Activated CD4-positive, alpha-beta T cell treated with anti-CD3 and anti-CD28 coated beads for 4 hours (primary cell): ENCODE data around the gene GRID2.
"Not testable (repeated sequence)": the region's sequence is repeated elsewhere in the genome, so short reads cannot be mapped to it uniquely, and the experiment has no call there.

Source experiments
- DNase-seq, 2 donors: peaks; one replicate each; pipeline ENCODE4 v3.0.0-alpha.2; 2020

Gene GRID2

GRCh38 chr4:92305878-92306520, 2.2 kb downstream of the GRID2 start:
- no peak for DNase-seq

GRCh38 chr4:92307181-92307580, 3.4 kb downstream of the GRID2 start:
- no peak for DNase-seq

DNA sequence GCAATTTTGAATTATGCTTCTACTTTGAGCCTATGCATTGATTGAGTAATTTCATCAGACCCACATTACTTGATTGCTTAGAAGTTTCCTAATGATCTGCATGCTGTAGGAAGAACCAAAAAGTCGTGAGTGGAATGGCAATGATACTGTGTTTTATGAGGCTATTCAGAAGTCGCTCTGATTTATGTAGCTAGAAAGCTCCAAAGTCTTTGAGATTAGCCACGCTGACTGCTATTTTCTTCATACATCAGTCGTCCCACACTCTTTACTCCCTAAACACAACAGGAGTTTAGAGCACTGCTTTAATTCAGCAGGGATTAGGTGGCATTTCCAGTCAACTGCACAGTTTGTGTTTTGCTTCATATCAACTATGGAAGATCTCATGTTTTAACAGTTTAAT, 4.1 kb downstream of the GRID2 start:
- DNase-seq, result no peak

GRCh38 chr4:92317047-92317446, 13.3 kb downstream of the GRID2 start:
- DNase-seq, result no peak

GRCh38 chr4:92328095-92328494, 24.3 kb downstream of the GRID2 start:
- no peak for DNase-seq

DNA sequence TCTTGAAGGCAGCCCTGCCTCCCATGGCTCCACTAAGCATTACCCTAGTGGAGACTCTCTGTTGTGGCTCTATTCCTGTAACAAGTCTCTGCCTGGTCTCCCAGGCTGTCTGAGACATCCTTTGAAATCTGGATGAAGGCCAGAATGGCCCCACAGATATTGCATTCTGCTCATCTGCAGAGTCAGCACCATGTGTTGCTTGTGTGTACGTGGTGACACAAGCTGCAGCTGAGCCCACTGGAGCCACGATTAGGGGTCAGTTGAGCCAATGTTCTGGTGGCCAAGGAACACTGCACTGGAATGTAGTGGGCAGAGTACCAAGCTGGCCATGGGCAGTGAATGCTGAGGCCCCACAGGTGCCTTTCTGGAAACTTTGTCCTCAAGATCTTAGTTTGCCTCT, 29.2 kb downstream of the GRID2 start:
- DNase-seq, result no peak

DNA sequence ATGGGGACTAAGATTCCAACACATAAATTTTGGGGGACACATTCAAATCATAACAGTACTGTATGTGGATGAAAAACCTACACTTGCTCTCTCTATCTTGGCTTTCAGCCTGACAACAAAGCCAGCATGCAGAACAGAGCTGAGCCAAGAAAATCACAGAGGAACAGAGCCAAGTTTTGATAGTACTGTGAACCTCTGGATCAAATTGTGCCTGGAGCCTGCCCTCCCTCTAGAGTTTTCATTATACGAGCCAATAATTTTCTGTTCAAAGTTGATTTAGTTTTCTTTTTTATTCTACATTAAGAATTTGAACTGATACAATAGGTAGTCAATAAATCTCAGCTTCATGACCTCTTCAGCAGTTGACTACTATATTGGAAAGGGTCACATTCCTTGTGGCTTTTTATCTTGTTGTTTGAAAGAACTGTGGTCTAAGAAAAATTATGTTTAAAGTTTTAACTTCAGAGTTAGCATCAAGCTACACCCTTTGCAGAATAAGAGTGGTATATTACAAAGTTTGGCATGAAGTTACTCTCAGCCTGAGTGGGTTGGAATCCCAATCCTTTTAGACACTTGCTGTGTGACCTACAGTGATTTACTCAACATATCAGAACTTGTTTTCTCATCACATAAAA, 31.1 kb downstream of the GRID2 start:
- DNase-seq, result no peak

DNA sequence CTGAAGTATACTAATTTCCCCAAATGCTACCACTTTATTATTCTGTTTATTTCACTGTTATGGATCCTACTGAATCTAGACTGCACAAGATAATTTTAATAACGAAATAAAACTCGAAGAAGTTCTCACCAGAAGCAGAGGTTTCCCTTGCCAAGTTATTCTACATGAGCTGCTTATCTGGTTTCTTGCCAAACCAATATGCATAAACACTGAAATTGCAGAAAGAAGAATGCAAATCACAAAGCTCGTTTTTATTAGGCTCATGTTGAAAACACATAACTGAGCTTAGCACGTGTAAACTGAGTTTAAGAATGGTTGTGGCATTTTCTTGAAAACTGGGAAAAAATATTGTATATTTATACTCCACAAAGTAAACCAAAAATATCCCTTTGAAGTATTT, 35.9 kb downstream of the GRID2 start:
- DNase-seq, result no peak

- no peak for DNase-seq
These were observed 40.5 kb downstream of the GRID2 start for GRCh38 chr4:92344216-92344615.

DNA sequence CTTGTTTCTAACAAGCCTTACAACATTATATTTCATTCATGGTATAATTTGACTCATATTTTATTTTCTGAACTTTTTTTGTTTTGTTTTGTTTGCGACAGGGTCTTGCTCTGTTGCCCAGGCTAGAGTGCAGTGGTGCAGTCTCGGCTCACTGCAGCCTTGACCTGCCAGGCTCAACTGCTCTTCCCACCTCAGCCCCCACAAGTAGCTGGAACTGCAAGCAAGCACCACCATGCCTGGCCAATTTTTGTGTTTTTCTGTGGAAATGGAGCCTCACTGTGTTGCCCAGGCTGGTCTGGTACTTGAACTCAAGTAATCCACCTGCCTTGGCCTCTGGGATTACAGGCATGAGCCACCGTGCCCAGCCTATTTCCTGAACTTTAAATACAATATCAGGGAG, 42.5 kb downstream of the GRID2 start:
- no peak for DNase-seq

- no peak for DNase-seq
These were observed 54.2 kb downstream of the GRID2 start for GRCh38 chr4:92357966-92358365.

DNA sequence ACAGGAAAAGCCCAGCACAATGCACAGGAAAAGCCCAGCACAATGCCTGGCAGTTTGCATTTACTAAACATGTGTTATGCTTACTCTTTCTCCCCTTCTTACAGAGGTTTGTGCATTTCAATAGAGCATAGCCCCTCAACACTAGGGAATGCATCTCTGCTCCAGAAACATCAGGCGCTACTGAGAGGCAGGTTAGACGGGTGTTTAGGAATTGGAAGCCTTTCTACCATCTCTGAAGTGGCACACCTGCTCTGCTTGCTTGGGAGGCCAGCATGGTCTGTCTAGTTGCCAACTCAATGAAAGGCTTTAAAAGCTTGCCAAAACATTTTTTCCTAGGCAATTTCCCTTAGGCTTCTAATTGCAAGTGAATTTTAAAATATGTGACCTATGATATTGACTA, 55.7 kb downstream of the GRID2 start:
- no peak for DNase-seq

DNA sequence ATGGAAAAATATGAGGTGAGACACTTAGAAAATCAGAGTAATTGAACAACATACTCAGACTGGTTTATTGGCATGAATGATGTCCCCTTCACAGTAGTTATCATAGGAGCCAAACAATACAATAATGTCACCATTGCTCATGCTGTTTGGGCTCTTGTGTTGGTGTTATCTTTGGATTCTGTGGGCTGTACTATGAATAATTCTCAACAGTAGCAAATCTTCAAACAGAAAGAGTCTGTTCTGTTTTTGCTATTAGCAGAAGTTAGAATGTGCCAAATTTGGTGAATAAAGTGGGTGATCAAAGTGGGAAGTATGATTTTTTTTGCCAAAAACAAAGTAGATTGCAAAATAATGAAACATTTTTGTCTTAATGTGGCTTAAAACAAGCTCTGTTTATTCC, 58.3 kb downstream of the GRID2 start:
- DNase-seq, result no peak

DNA sequence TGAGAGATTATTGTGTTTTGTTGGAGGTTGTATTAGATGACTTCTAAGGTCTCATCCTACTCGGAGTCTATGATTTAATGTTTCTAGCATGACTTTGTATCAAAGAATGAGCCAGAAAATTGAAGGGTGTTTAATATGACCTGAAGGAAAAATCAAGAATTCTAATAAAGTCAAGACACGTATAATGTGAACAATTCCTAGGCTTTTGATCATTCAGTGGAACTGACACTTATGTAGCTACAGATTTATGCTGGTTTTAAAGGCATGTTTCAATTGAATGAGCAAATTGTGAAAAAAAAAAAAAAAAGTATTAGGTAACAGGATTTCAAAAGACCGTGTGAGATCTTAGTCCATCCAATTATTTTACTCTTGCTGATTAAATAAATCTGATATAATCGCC, 64.9 kb downstream of the GRID2 start:
- no peak for DNase-seq

- no peak for DNase-seq
These were observed 77.8 kb downstream of the GRID2 start for GRCh38 chr4:92381616-92382015.

DNA sequence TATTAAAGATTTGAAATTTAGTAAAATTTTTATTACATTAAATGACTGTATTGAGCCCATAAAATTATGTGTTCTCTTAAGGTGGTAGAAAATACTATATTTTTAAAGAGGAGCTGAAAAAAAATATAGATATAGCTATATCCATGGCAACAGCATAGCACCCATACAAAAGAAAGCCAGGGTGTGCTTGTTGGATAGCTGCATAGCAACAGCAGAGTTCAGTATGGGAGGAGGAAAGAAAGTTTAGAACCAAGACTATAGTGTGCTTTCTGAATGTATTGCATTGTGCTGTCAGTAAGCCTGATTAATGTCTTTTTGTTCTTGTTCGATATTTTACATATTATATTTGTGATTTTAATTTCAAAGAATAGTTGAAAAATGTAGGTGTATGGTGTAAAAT, 78.4 kb downstream of the GRID2 start:
- no peak for DNase-seq

GRCh38 chr4:92387459-92388069, 83.8 kb downstream of the GRID2 start:
- DNase-seq, result no peak

- DNase-seq, result no peak
These were observed 95.3 kb downstream of the GRID2 start for GRCh38 chr4:92399032-92399431.

GRCh38 chr4:92403525-92403924, 99.8 kb downstream of the GRID2 start:
- not testable (repeated sequence) for DNase-seq

DNA sequence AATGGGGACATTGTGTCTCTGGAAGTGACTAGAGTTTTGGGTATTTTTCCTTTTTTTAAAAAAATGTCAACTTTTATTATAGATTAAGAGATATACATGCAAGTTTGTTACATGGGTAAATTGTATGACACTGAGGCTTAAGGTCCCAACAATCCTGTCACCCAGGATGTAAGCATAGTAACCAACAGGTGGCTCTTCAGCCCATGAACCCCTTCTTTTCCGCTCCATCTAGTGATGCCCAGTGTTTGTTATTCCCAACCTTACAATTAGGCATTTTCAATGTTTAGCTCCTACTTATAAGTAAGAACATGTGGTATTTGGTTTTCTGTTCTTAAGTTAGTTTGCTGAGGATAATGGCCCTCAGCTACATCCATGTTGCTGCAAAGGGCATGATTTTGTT, 102.7 kb downstream of the GRID2 start:
- DNase-seq, result no peak

DNA sequence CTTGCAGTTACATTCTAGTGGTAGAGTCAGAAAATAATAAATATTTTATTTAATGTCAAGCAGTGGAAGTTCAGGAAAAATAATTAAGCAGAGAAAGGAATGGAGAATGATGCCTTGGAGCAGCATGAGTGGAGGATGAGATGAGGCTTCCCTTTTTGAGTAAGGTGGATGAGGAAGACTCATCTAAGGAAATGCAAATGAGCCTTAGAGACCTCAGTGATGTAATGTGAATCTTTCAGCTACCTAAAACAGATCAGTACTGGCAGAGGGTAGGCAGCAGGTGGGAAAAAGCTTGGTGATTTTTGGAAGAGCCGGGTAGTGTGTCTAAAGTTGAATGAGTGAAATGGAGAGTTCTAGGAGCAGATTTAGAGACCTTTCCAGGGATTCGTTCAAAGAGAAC, 118.2 kb downstream of the GRID2 start:
- DNase-seq, result no peak

DNA sequence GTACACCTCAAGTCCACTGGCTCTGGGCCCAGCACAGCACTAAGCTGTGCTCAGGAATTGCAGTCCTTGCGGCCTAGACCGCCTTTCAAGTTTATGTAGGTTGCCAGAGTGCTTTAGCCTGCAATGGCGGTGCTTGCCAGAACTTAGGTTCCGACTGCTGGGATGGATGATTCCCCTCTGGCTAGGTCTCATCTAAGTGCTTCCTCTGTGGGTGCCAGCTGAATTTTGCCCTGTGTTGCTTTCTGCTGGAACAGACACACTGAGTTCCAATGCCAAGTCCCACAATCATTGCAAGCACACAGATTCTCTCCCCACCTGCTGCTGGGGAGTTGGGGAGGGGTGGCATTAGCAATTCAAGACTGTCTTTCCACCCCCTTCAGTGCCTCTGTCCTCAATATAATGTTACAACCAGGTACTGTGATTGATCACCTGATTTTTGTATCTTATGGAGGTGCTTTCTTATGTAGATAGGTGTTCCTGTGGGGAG, 129.5 kb downstream of the GRID2 start:
- no peak for DNase-seq

GRCh38 chr4:92438722-92439121, 135.0 kb downstream of the GRID2 start:
- DNase-seq, result not testable (repeated sequence)

DNA sequence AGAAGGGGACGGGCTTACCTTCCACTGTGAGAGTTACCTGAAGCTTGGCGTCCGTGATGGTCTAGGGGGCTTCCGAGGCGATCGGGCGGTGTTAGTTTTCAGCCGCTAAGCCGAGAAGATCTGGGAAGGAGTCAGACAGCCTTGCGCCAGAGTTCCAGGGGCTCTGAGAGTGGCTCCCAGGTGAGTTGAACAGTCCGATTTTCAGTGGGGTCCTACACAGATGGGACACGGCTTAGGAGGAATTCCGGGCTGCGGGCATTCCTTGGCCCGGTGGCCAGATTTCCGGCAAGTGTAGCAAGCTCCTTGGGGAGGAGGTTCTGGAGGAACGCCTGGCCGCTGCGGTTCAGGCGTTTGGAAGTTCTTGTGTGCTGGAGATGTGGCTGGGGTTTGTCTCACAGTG, 138.4 kb downstream of the GRID2 start:
- DNase-seq, result not testable (repeated sequence)
